Cortex of kidney (tissue), 1 donor: ENCODE data around the gene MRPS9.

ENCODE experiments used
- DNase-seq: peaks from one replicate; lab custom pipeline; 2025; lab: John Stamatoyannopoulos, UW

MRPS9 gene

GRCh38 chr2:105078906-105079495 is 41.1 kb downstream of the MRPS9 start:
- DNase-seq, result no peak

- no peak for DNase-seq
Measured at GRCh38 chr2:105080461-105080860, 42.6 kb downstream of the MRPS9 start.

GRCh38 chr2:105081006-105081601 is 43.2 kb downstream of the MRPS9 start:
- no peak for DNase-seq

DNA sequence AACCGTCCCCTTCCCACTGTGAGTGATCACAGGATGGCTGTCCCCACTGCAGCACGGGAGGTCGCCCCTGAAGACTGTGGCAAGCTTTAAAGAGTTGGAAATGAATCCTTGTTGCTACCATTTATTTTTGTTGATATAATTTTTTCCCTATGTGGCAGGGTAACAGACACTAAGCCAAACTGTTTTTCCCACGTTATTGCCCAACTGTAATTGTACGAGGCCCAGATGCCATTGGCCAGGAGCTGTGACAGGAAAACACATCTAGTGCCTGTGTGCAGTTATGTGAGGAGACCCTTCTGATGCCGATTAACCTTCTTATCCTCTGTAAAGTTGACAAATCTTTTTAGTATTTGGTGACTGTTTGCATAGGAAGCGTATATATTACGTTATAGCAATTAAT is 44.2 kb downstream of the MRPS9 start:
- DNase-seq, result no peak

- DNase-seq, result no peak
Measured at GRCh38 chr2:105085525-105085924, 47.7 kb downstream of the MRPS9 start.

DNA sequence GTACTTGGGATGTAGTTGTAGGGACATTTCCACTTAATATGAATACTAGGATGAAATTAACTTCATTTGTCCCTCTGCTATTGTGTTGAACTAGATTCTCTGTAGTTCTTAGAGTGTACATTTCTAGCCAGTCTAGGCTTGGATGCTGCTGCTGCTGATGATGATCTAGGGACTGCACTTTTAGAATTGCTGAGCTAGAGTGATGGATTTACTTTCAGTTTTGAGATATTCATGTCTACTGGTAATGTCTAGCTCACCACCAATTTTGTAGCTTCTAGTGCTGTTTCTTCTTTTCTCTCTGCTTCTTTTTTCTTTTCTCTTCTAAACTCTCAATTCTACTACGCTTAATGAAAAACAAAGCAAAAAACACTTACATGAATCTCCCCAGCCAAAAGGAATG is 49.4 kb downstream of the MRPS9 start:
- DNase-seq, result no peak

GRCh38 chr2:105090091-105090490 is 52.2 kb downstream of the MRPS9 start:
- no peak for DNase-seq

GRCh38 chr2:105092797-105093196 is 54.9 kb downstream of the MRPS9 start:
- no peak for DNase-seq

- no peak for DNase-seq
Measured at GRCh38 chr2:105099153-105099552, 61.3 kb downstream of the MRPS9 start.

- no peak for DNase-seq
Measured at GRCh38 chr2:105100046-105100840, 62.4 kb downstream of the MRPS9 start.

GRCh38 chr2:105102001-105102400 is 64.1 kb downstream of the MRPS9 start:
- no peak for DNase-seq

GRCh38 chr2:105102963-105103421 is 65.1 kb downstream of the MRPS9 start:
- no peak for DNase-seq

GRCh38 chr2:105103481-105103880 is 65.6 kb downstream of the MRPS9 start:
- DNase-seq, result no peak

DNA sequence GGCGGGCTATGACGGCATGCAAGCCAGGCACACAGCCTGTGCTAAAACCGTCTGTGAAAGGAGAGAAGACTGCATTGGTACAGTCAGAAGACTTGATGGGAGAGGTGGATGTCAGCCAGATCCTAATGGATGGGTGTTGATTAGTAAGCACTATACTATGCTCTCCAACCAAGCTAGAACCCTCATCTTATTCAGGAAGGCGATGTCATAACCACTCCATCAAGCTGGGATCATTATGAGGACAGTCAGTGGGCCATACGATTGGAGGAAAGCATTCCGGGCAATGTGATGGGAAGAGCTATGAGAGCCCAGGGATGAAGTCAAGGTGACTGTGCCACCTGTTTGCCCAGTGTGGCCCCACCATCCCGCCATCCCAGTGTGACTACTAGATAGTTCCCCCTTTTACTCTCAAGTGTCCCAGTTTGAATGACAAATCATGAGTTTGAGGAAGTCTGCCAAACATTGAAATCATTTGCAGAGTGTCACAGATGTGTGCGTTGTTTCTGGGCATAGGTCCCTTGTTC is 66.4 kb downstream of the MRPS9 start:
- no peak for DNase-seq

- no peak for DNase-seq
Measured at GRCh38 chr2:105110295-105110829, 72.5 kb downstream of the MRPS9 start.

- DNase-seq, result no peak
Measured at GRCh38 chr2:105111365-105112150, 73.7 kb downstream of the MRPS9 start.

- no peak for DNase-seq
Measured at GRCh38 chr2:105112345-105112744, 74.5 kb downstream of the MRPS9 start.

- no peak for DNase-seq
Measured at GRCh38 chr2:105113616-105114291, 75.9 kb downstream of the MRPS9 start.

GRCh38 chr2:105114551-105114950 is 76.7 kb downstream of the MRPS9 start:
- DNase-seq, result no peak

DNA sequence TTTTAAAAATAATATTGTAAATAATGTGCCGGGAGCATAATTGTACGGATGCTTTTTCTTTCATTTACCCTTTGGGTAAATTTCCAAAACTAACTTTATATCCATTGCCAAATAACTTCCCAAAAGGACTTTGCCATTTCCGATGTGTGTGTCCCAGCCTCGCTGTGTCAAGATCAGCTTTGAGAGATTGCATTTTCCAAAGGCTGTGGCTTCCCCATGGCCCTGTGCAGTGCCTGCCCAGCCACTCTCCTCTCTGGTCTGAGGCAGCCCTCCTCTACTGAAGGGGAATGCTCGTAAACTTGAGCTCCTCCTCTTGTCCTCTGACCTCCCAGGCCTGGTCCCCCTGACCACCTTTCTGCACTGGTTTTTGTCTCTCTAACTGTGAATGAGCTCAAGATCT is 78.5 kb downstream of the MRPS9 start:
- no peak for DNase-seq

DNA sequence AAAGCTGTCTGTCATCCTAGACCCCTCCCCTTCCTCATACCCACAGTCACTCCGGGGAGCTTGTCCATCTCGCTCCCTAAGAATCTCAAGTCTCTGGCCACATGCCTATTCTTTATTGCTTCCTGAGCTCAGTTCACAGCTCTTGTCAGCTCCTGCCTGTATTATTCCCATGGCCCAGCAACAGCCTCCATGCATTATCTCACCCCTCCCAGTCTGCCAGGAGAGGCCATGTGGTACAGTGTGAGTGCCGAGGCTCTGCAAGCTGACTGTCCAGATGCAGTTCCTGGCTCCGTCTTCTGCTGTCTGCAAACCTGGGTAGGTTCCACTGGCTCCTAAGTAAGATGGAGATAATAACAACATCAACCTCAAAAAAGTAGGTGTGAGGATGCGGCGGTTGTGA is 79.7 kb downstream of the MRPS9 start:
- DNase-seq, result no peak
